UCSD-AML1 (cell line): ENCODE data around the gene CDYL.

Experiments used
- DNase-seq: peaks from one replicate; lab custom pipeline; 2025; ENCODE audit not compliant: unreplicated experiment; lab: John Stamatoyannopoulos, UW

The CDYL gene

GRCh38 chr6:4802312-4802935 lies 26.2 kb downstream of the CDYL start:
- DNase-seq, result no peak

- no peak for DNase-seq
Measured at GRCh38 chr6:4803343-4803744, 27.1 kb downstream of the CDYL start.

DNA sequence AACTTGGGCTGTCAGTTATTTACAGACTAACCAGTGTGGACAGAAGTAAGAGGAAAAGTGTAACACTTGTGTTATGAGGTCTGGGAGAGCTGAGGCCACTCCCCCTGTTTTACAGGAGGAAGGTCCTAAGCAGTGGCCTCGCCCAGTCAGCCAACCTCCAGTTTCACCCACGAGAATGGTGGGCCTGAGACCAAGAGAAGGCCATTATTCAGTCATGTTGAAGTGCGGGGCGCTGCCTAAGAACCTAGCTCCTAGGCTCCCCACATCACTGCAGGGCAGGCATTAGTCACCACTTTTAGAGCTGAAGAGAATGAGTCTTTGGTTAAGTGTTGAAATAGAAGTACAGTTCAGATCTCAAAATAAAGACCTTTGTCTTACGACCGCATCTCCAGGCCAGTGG lies 27.9 kb downstream of the CDYL start:
- DNase-seq, result no peak

DNA sequence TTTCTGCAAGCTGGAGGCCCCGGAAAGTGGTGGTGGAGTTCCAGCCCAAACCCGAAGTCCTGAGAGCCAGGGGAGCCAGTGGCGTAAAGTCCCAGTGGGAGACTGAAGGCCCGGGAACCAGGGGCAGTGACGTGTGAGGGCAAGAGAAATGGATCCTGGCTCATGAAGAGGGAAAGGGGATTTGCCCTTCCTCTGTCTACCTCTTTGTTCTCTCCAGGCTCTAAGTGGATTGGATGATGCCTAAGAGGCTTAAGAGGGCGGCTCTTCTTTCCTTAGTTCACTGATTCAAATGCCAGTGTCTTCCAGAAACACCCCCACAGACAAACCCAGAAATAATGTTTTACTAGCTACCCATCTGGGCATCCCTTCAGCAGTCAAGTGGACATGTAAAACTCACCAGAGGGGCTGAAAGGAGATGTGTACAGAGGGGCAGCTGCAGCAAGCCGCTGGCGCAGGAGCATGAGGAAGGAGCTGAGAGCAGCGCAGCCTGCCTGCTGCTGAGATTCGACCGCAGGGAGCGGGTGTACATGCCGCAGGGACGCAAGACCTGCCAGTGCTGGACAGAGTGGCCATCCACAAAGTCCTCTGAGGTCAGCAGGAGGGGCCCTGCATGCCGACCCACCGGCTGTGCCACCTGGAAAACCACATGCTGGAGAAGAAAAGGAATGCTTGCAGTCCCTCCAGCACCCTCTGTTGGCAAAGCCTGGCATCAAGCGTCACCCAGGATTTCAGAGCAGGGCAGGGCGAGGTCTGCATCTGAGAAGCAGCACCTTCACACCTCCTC lies 29.5 kb downstream of the CDYL start:
- DNase-seq, result peak; percentile 43

DNA sequence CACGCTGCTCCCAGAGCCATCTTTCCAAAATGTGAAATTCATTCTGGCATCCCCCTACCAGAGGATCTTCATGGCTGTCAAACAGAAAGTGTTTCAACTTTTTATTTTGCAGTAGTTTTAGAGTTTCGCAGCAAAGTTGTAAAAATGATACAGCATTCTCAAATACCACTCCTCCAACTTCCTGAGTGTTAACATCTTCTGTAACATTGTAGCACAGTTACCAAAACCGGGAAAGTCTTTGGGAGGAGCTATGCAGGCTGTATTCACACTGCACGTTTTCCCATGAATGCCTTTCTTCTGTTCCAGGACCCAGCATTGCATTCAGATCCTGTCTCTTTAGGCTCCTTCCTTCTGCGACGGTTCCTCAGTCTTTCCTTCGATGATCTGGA lies 30.1 kb downstream of the CDYL start:
- DNase-seq, result no peak

DNA sequence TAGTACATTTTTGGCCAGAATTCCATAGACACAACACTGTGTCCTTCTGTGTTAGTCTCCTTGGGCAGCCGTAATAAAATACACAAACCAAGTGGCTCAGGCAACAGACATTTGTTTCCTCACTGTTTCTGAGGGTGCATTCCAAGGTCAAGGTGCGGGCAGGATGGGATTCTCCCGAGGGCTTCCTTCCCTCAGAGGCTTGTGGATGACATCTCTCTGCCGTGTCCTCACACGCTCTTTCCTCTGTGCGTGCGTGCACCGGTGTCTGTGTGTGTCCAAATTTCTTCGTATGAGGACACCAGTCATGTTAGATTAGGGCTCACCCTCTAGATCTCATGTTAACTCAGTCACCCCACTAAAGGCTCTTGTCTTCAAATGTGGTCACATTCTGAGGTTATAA lies 30.6 kb downstream of the CDYL start:
- no peak for DNase-seq

GRCh38 chr6:4808396-4808795 lies 32.2 kb downstream of the CDYL start:
- no peak for DNase-seq

GRCh38 chr6:4809999-4810918 lies 34.1 kb downstream of the CDYL start:
- DNase-seq, result no peak

- DNase-seq, result no peak
Measured at GRCh38 chr6:4812068-4812467, 35.9 kb downstream of the CDYL start.

- DNase-seq, result no peak
Measured at GRCh38 chr6:4813055-4813454, 36.9 kb downstream of the CDYL start.

- no peak for DNase-seq
Measured at GRCh38 chr6:4814212-4814611, 38.0 kb downstream of the CDYL start.

GRCh38 chr6:4814987-4815386 lies 38.8 kb downstream of the CDYL start:
- DNase-seq, result no peak

DNA sequence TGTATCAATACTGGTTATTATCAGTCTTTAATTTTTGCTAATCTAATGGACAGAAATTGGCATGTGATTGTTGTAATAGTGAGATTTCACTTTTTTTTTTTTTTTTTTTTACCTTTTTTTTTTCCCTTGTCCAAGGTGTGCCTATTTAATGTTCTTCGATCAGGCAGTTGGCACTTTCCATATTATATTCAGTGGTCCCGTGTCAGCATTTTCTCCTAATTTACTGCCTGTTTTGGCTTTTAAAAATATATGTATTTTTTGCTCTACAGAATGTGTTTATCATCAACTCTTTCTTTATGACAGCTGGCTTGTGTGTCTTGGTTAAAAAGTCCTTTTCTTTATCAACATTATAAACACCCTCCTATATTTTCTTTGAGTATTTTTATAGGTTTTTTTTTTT lies 39.4 kb downstream of the CDYL start:
- no peak for DNase-seq

GRCh38 chr6:4816904-4817303 lies 40.7 kb downstream of the CDYL start:
- DNase-seq, result no peak

GRCh38 chr6:4817551-4817950 lies 41.3 kb downstream of the CDYL start:
- DNase-seq, result no peak

- no peak for DNase-seq
Measured at GRCh38 chr6:4818272-4818938, 42.2 kb downstream of the CDYL start.

DNA sequence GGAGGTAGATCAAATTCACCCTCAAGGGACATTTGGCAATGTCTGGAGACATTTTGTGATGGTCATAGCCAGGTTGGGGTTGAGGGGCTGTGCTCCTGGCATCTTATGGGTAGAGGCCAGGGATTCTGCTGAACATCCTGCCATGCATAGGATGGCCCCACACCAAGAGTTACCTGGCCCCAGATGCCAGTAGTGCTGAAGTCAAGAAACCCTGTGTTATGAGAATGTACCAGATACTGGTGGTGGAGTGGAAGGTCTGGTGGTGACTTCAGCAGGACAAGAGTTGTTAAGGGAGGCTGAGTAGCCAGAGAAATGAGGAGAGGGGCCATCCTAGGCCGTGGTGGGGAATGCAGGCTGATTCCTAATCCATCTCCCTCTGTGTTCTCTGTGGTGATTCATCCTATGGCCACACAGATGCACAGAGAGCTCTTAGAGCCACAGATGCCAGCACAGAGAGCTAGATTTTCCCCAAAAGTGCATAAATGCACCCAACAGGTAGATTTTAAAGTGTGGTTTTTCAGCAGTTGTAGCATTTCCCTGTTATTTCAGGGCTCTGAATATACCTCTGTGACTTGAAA lies 43.6 kb downstream of the CDYL start:
- DNase-seq, result no peak

DNA sequence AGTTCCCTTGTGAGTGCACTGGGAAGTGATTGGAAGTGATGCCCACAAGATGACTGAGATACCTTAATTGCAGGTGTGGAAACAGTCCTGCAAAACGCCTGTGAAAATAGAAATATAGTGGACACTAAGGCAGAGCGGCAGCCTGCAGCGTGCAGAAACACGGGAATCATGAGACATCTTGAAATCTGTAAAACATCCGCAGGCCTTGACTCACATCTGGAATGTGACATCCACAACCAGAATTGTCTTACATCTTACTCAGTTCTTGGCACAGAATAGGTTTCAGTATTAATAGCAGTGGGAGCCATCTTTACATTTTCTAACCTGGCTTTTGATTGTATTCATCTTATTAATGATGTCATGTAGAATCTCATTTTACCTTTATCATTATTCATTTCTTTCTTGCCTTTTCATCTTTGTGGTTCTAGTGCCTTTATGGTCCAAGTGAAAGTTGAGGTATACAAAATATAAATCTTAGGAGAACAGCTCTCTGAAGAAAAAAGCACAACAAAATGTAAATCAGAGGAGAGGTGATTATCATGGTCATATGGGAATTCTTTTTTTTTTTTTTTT lies 44.6 kb downstream of the CDYL start:
- DNase-seq, result no peak

GRCh38 chr6:4822476-4822875 lies 46.3 kb downstream of the CDYL start:
- DNase-seq, result no peak

GRCh38 chr6:4828187-4828698 lies 52.0 kb downstream of the CDYL start:
- DNase-seq, result no peak
